HAP-1 (cell line): ENCODE results near the gene ASF1B.

ENCODE experiments used
- DNase-seq, 2 experiments: peaks; one replicate each; pipeline ENCODE4 v3.0.0-alpha.2; 2016 to 2020; ENCODE audit warnings: low spot score in 2 of 2
- H3K27me3 ChIP-seq: fragments of 250-450 bp; sonication (Bioruptor Pico); 2 replicates; pipeline ENCODE4 v1.5.1; 2020; ENCODE audit warnings: low read depth, mild to moderate bottlenecking, moderate library complexity
- H3K36me3 ChIP-seq: fragments of 250-450 bp; sonication (Bioruptor Pico); replicated peaks from 2 replicates; pipeline ENCODE4 v1.5.1; 2020; ENCODE audit warnings: mild to moderate bottlenecking
- H3K4me1 ChIP-seq: fragments of 250-450 bp; sonication (Bioruptor Pico); 2 replicates; pipeline ENCODE4 v1.5.1; 2020; ENCODE audit warnings: mild to moderate bottlenecking
- H3K4me3 ChIP-seq: fragments of 250-450 bp; sonication (Bioruptor Pico); 2 replicates; pipeline ENCODE4 v1.5.1; 2020; ENCODE audit warnings: mild to moderate bottlenecking, moderate library complexity
- H3K9me3 ChIP-seq: fragments of 250-450 bp; sonication (Bioruptor Pico); 2 replicates; pipeline ENCODE4 v1.5.1; 2020; ENCODE audit warnings: mild to moderate bottlenecking, moderate library complexity
- in situ Hi-C: fragments of 300-500 bp; cut with MboI; formaldehyde crosslinking; loops from 3 replicates; pipeline ENCODE4 v1.14.3; 2020; ENCODE audit warnings: low sequenced_read_pairs, inconsistent platforms, mixed read lengths

The ASF1B gene

GRCh38 chr19:14115756-14116155, 20.6 kb downstream of the ASF1B start:
- in situ Hi-C loops, result no loop called here
- H3K4me3 ChIP-seq, result no peak overlapping the region
- H3K4me1 ChIP-seq, result peaks cover 12% of the 10 kb centered on the region

GRCh38 chr19:14114854-14115253, 21.5 kb downstream of the ASF1B start:
- no peaks in the 10 kb centered on the region for H3K9me3 ChIP-seq
- no peak overlapping the region for H3K4me3 ChIP-seq
- peaks cover 12% of the 10 kb centered on the region for H3K4me1 ChIP-seq
- H3K36me3 ChIP-seq, result peaks cover 8% of the 10 kb centered on the region
- H3K27me3 ChIP-seq, result no peaks in the 10 kb centered on the region
- in situ Hi-C loops, result no loop called here
- peak in 1 of 2 experiments; percentile 56 for DNase-seq

More at GRCh38 chr19:14115756-14116155, 20.6 kb downstream of the ASF1B start:
- Histone ChIP-seq H3K27me3 (no peaks in the 10 kb centered on the region), H3K9me3 (no peaks in the 10 kb centered on the region), H3K36me3 (peaks cover 15% of the 10 kb centered on the region)
- DNase-seq, result no peak

DNA sequence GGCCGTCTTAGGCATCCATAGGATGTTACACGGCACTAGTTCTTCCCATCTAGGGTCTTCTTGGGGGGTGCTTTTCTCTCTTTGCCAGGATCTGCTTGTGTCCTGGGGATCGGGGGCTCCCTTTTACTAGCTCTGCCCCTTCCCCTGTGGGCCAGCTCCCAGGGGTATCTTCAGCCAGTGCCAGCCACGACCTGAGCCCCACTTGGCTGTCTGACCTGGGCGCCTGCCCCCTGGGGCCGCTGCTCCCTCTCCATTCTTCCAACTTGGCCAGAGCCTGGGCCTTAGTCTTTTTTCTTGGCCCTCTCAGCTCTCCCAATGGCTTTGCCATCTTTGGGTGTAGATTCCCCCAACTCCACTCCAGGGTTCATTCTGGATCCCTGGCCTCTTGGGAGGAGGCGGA, 21.9 kb downstream of the ASF1B start:
- no peaks in the 10 kb centered on the region for H3K9me3 ChIP-seq
- no peak overlapping the region for H3K4me3 ChIP-seq
- DNase-seq, result no peak
- H3K36me3 ChIP-seq, result peaks cover 4% of the 10 kb centered on the region
- in situ Hi-C loops, result no loop called here
- peaks cover 12% of the 10 kb centered on the region for H3K4me1 ChIP-seq
- H3K27me3 ChIP-seq, result no peaks in the 10 kb centered on the region

DNA sequence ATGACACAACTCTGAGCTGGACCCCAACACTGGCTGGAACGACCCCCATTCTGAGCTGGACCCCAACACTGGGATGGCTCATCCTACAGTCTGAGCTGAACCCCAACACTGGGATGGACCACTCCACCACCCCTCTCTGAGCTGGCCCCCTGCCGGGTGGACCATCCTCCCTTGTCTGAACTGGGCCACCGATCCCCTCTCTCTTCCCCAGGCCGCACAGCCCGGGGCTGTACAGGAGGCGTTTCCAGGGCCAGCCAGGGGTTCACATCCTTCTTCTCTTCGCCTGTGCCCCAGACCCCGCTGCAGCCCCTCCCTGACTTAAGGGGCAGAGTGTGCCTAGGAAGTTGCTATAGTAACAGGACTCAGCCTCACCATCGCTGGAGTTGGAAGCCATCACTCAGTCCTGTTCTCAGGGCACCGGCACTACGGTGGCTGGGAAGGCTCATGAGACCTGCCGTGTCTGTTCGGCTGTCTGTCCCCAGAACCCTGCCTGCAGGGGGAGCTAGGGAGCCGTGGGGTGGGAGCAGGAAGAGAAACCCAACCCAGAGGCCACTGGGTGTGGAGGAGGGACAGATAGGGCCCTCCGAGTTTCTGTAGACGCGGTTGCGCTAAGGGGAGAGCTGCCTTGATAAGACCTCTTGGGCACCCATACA, 22.5 kb downstream of the ASF1B start:
- Histone ChIP-seq H3K27me3 (no peaks in the 10 kb centered on the region), H3K4me1 (peaks cover 12% of the 10 kb centered on the region), H3K4me3 (no peak overlapping the region), H3K9me3 (no peaks in the 10 kb centered on the region), H3K36me3 (peaks cover 4% of the 10 kb centered on the region; the same call in 1 of the 2 replicates)
- in situ Hi-C loops, result no loop called here
- peak in 1 of 2 experiments; percentile 49 for DNase-seq

DNA sequence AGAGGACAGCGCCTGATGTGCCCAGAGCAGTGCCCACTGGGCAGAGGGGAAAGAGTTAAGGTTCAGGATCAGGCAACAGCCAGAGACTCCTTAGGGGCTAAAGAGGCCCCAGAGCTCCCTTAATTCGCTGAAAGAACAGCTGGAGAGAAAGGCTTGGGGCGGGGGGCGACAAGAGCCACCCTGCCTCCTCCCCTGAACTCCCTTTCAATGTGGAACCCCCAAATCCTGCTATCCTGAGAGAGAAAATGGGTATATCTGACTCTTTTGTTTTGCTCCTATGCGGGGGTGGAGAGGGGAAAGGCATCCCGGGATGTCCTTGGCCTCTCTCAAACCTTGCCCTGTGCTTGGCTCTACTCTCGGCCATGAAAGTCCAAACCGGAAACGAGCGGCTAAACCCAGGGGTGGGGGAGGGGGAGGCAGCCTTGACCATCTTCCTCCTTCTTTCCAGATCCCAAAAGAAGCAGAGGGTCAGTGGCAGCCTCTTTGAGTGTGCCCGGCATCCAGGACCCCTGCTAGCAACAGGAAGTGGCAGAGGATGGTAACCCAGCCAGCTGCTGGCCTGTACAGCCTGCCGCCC, 23.5 kb downstream of the ASF1B start:
- no peaks in the 10 kb centered on the region for H3K9me3 ChIP-seq
- DNase-seq, result no peak

DNA sequence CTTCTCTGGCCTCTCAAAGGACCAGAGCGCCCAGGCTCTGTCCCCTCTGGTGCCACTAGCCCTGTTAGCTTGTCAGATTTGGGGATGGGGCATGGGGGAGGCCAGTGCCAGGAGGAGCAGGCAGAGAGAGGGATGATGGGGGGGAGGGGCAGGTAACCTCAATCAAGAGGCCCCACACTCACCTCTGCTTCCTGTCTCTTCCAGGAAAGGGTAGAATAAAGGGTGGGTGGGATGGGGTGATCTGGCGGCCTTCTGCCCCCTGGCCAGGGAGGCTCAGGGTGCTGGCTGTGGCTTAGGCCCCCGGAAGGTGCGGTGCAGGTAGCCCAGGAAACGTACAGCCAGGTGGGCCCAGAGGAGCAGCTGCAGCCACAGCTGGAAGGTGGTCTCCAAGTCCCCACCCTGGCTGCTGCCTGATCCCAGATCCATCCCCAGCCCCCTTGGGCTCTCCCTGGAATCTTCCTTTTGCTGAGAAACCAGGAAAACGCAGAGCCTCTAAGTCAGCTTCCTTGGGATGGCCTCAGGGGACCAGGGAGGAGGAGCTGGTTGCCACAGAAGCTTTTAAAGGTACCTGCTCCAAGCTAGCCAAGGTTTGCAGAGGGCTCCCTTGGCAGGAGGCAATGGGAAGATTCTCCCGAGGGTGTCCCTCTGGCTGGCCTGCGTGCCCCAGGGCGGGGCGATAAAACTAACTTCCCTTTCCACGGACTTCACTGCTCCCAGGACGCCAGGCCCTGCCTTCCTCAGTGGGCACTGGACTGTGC, 24.2 kb downstream of the ASF1B start:
- H3K4me3 ChIP-seq, result no peak overlapping the region
- in situ Hi-C loops, result no loop called here
- H3K9me3 ChIP-seq, result no peaks in the 10 kb centered on the region
- no peaks in the 10 kb centered on the region for H3K27me3 ChIP-seq
- H3K4me1 ChIP-seq, result peaks cover 6% of the 10 kb centered on the region
- no peak for DNase-seq
- no peaks in the 10 kb centered on the region for H3K36me3 ChIP-seq

More for the DNA sequence above, 23.5 kb downstream of the ASF1B start:
- H3K4me3 ChIP-seq, result no peak overlapping the region
- H3K27me3 ChIP-seq, result no peaks in the 10 kb centered on the region
- no peaks in the 10 kb centered on the region for H3K36me3 ChIP-seq
- in situ Hi-C loops, result no loop called here
- peaks cover 6% of the 10 kb centered on the region for H3K4me1 ChIP-seq

- H3K27me3 ChIP-seq, result no peaks in the 10 kb centered on the region
- in situ Hi-C loops, result no loop called here
- H3K9me3 ChIP-seq, result no peaks in the 10 kb centered on the region
- H3K36me3 ChIP-seq, result no peaks in the 10 kb centered on the region; the same call in 1 of the 2 replicates
- no peak for DNase-seq
- H3K4me3 ChIP-seq, result no peak overlapping the region
- peaks cover 4% of the 10 kb centered on the region for H3K4me1 ChIP-seq
These were observed 24.9 kb downstream of the ASF1B start for GRCh38 chr19:14111486-14111885.

DNA sequence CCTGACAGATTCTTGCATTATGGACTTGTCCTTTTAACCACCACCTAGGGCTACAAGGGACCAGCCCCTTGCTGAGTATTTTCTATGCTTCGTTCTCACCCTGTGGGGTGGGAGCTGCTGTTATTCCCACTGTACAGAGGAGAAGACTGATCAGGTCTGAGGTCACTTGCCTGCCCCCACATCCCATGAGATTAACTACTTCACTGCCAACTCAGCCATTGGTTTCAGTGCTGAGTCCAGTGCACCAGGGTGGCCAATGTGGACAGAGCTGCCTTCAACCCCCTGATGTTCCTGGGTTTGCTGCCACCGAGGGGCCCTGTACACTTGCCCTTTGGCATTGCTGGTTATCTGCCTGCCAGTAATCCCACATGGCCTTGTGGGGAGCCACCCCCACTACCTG, 25.7 kb downstream of the ASF1B start:
- no peak for DNase-seq
- H3K9me3 ChIP-seq, result no peaks in the 10 kb centered on the region
- H3K36me3 ChIP-seq, result peaks cover 2% of the 10 kb centered on the region; the same call in 1 of the 2 replicates
- no peaks in the 10 kb centered on the region for H3K27me3 ChIP-seq
- H3K4me3 ChIP-seq, result no peak overlapping the region
- no peaks in the 10 kb centered on the region; the same call in 1 of the 2 replicates for H3K4me1 ChIP-seq
- in situ Hi-C loops, result no loop called here

DNA sequence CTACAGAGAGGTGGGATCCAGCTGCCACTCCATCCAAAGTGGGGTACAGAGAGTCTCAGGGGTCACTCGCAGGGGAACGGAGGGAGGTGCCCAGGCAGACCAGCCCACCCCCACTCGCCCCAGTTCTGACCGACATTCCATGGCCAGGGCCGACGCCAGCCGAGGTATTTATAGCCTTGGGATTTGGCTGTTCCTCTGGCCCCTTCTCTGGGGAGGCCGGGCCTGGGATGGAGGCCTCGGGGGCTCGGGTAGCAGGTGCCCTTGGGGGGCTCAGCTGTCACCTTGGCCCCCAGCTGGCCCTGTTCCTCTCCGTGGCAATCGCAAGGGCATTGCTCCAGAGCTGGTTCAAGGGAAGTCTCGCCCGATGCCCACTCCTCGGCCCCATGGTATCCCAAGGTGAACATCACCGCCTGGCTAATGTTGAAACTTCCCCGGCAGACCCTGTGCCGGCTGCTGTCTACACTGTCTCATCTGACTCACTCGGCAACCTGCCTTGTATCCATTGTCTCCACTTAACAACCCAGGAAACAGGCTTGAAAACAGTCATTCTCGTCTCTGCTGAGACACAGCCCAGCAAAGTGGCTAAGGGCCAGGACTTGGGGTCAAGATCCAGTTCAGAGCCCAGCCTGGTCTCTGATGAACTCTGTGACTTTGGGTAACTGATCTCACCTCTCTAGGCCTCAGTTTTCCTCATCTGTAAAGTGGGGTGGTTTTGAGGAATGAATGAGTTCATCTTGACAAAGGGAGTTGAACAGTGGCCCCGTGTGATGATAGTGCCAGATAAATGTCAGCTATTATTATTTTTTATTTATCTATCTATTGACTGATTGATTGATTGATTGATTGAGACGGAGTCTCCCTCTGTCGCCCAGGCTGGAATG, 28.6 kb downstream of the ASF1B start:
- Histone ChIP-seq H3K4me3 (no peak overlapping the region), H3K27me3 (no peaks in the 10 kb centered on the region), H3K9me3 (no peaks in the 10 kb centered on the region), H3K4me1 (no peaks in the 10 kb centered on the region), H3K36me3 (peaks cover 4% of the 10 kb centered on the region; the same call in 1 of the 2 replicates)
- DNase-seq, result no peak
- in situ Hi-C loops, result no loop called here

DNA sequence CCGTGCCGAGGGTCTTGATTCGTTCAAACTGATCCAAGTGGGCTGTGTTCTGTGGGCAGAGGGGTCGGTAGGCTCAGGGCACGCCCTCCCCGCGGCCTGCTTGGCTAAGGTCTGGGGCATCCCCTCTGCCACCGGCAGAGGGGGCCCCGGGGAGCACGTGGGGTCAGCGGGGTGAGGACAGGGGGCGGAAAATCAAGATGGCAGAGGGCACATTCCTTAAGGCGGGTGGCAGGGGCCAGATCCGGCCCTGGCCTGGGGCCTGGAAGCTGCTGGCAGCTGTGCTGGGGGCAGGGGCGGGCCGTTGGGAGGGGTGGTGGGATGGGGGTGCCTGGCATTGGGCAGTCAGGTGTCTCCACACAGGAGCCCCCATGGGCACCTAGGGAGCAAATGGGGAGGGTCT, 29.5 kb downstream of the ASF1B start:
- no peak for DNase-seq
- H3K4me1 ChIP-seq, result no peaks in the 10 kb centered on the region
- in situ Hi-C loops, result no loop called here
- peaks cover 13% of the 10 kb centered on the region for H3K36me3 ChIP-seq
- H3K4me3 ChIP-seq, result no peak overlapping the region
- H3K9me3 ChIP-seq, result no peaks in the 10 kb centered on the region
- no peaks in the 10 kb centered on the region for H3K27me3 ChIP-seq

DNA sequence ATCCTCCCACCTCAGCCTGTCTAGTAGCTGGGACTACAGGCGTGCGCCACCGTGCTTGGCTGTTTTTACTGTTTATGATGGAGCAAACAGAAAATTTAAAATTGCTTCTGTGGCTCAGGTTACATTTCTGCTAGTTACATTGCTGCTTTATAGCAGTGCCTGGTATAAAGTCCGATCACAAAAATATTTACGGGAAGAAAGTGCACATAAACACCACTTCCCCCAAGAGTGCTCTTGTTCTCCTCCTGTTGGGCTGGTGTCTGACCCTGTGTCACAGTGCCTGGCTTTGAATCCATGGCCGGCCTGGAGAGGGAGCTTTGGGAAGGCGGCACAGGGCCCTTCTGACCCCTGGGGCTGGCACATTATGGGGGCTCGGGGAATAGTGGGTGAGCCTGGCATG, 30.7 kb downstream of the ASF1B start:
- Histone ChIP-seq H3K9me3 (no peaks in the 10 kb centered on the region), H3K27me3 (no peaks in the 10 kb centered on the region), H3K4me1 (no peaks in the 10 kb centered on the region), H3K36me3 (peaks cover 21% of the 10 kb centered on the region), H3K4me3 (no peak overlapping the region)
- in situ Hi-C loops, result no loop called here
- no peak for DNase-seq

GRCh38 chr19:14103310-14103709, 33.1 kb downstream of the ASF1B start:
- in situ Hi-C loops, result no loop called here

DNA sequence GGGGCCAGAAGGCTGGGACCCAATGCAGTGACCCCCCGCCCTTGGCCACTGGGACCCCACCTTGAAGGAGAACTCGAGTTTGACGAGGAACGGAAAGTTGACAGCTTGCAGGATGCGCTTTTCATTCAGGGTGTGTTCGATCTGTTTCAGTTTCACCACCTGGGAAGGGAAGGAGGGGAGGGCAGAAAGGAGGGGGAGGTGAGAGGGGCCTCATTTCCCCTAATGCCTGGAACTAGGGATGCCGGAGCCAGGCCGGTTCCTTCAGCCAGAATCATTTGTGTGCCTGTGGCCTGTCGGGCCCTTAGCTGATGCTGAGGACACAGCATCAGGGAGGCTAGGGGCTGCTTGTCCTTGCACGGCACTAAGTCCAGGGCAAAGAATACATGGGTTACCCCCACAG, 33.6 kb downstream of the ASF1B start:
- no peaks in the 10 kb centered on the region for H3K9me3 ChIP-seq
- H3K36me3 ChIP-seq, result peaks cover 24% of the 10 kb centered on the region
- no peaks in the 10 kb centered on the region for H3K27me3 ChIP-seq
- no peaks in the 10 kb centered on the region for H3K4me1 ChIP-seq
- in situ Hi-C loops, result no loop called here
- no peak for DNase-seq
- H3K4me3 ChIP-seq, result no peak overlapping the region

More at GRCh38 chr19:14103310-14103709, 33.1 kb downstream of the ASF1B start:
- Histone ChIP-seq H3K9me3 (no peaks in the 10 kb centered on the region), H3K4me3 (no peak overlapping the region), H3K4me1 (no peaks in the 10 kb centered on the region), H3K27me3 (no peaks in the 10 kb centered on the region), H3K36me3 (peaks cover 24% of the 10 kb centered on the region)
- no peak for DNase-seq
